ENCODE results near the gene HPCAL4. TPM values are rescaled to one million over a fixed set of nuclear protein-coding genes. Genes with fewer than 3 reads are reported as not detected.

The HPCAL4 gene
- total RNA-seq, 5 donors from 2014 or later (not counting 1 experiment from before 2014, with no cell fraction given), result 10.3 to 38.5 (median 28.5) TPM

GRCh38 chr1:39643705-39644104, 47.5 kb downstream of the HPCAL4 start:
- 78% methylated on average over 1 of the region's 3 CpGs for WGBS (ENCODE audit: insufficient coverage)
- Histone ChIP-seq H3K36me3 (ENCODE audit: control insufficient read depth in 2 of 2, extremely low read depth in 1 of 2, insufficient read depth in 1 of 2, low read length in 1 of 2) (no peaks in the 10 kb centered on the region), H3K27ac (ENCODE audit: low read length) (no peak overlapping the region), H3K9me3 (no peaks in the 10 kb centered on the region), H3K4me3 (ENCODE audit: control insufficient read depth in 1 of 2, extremely low read depth in 1 of 2, low read length in 1 of 2) (no peak overlapping the region), H3K27me3 (replicated peaks in 1 of 2; ENCODE audit: control insufficient read depth in 2 of 2, extremely low read depth in 1 of 2, insufficient read depth in 2 of 2, low read length in 1 of 2) (peaks cover 6 to 26% of the 10 kb centered on the region in 2 experiments), H3K4me1 (ENCODE audit: control insufficient read depth in 1 of 2, extremely low read depth in 1 of 2, insufficient read depth in 2 of 2, low read length in 2 of 2) (peaks cover 3 to 10% of the 10 kb centered on the region in 2 experiments)
- H3K9me3 Mint-ChIP-seq, result no peaks in the 10 kb centered on the region
- H3K4me1 Mint-ChIP-seq, result peaks cover 0 to 5% (median 3%) of the 10 kb centered on the region in 3 donors
- peaks cover under 1 to 4% of the 10 kb centered on the region in 2 donors for H3K27me3 Mint-ChIP-seq
- no peak overlapping the region for H3K27ac Mint-ChIP-seq
- DNase-seq (no peak), ATAC-seq (replicated peaks in 1 of 4) (no peak)
- H3K36me3 Mint-ChIP-seq, result no peaks in the 10 kb centered on the region
- H3K4me3 Mint-ChIP-seq, result no peak overlapping the region
- ChIA-PET POLR2A (no interaction called here), CTCF (interaction anchor here in 1 of 2 donors (1.3 kb wide), 1 partner anchor 14 kb away, joined by 5 read pairs; no protein-coding TSS in a partner anchor)

- Histone ChIP-seq H3K36me3 (ENCODE audit: control insufficient read depth in 2 of 2, extremely low read depth in 1 of 2, insufficient read depth in 1 of 2, low read length in 1 of 2) (no peaks in the 10 kb centered on the region), H3K27me3 (replicated peaks in 1 of 2; ENCODE audit: control insufficient read depth in 2 of 2, extremely low read depth in 1 of 2, insufficient read depth in 2 of 2, low read length in 1 of 2) (peaks cover 11 to 31% of the 10 kb centered on the region in 2 experiments), H3K9me3 (no peaks in the 10 kb centered on the region), H3K4me3 (ENCODE audit: control insufficient read depth in 1 of 2, extremely low read depth in 1 of 2, low read length in 1 of 2) (no peak overlapping the region), H3K4me1 (ENCODE audit: control insufficient read depth in 1 of 2, extremely low read depth in 1 of 2, insufficient read depth in 2 of 2, low read length in 2 of 2) (peaks cover 3 to 10% of the 10 kb centered on the region in 2 experiments), H3K27ac (ENCODE audit: low read length) (no peak overlapping the region)
- no peaks in the 10 kb centered on the region for H3K9me3 Mint-ChIP-seq
- ChIA-PET CTCF (no interaction called here), POLR2A (no interaction called here)
- H3K27ac Mint-ChIP-seq, result no peak overlapping the region
- no peak for ATAC-seq (replicated peaks in 1 of 4)
- no peak for DNase-seq
- H3K4me1 Mint-ChIP-seq, result peaks cover 0 to 5% (median 3%) of the 10 kb centered on the region in 3 donors
- no peaks in the 10 kb centered on the region for H3K36me3 Mint-ChIP-seq
- peaks cover 8 to 12% of the 10 kb centered on the region in 2 donors for H3K27me3 Mint-ChIP-seq
- WGBS (ENCODE audit: insufficient coverage), result 89% methylated on average over 1 of the region's 4 CpGs
- no peak overlapping the region for H3K4me3 Mint-ChIP-seq
Observed at GRCh38 chr1:39642796-39643195, 48.4 kb downstream of the HPCAL4 start.

GRCh38 chr1:39640861-39641260, 50.4 kb downstream of the HPCAL4 start:
- Histone ChIP-seq H3K27me3 (replicated peaks in 1 of 2; ENCODE audit: control insufficient read depth in 2 of 2, extremely low read depth in 1 of 2, insufficient read depth in 2 of 2, low read length in 1 of 2) (peaks cover 12 to 33% of the 10 kb centered on the region in 2 experiments), H3K36me3 (ENCODE audit: control insufficient read depth in 2 of 2, extremely low read depth in 1 of 2, insufficient read depth in 1 of 2, low read length in 1 of 2) (no peaks in the 10 kb centered on the region), H3K27ac (ENCODE audit: low read length) (no peak overlapping the region), H3K9me3 (no peaks in the 10 kb centered on the region), H3K4me1 (ENCODE audit: control insufficient read depth in 1 of 2, extremely low read depth in 1 of 2, insufficient read depth in 2 of 2, low read length in 2 of 2) (peaks cover 3 to 10% of the 10 kb centered on the region in 2 experiments), H3K4me3 (ENCODE audit: control insufficient read depth in 1 of 2, extremely low read depth in 1 of 2, low read length in 1 of 2) (no peak overlapping the region)
- Mint-ChIP-seq H3K4me3 (peak overlapping the region in 1 of 3 donors; percentile 67), H3K27ac (no peak overlapping the region), H3K4me1 (peaks cover 0 to 5% (median 3%) of the 10 kb centered on the region in 3 donors), H3K9me3 (no peaks in the 10 kb centered on the region), H3K36me3 (no peaks in the 10 kb centered on the region), H3K27me3 (peaks cover 23 to 30% of the 10 kb centered on the region in 2 donors)
- CTCF ChIA-PET, result no interaction called here
- WGBS (ENCODE audit: insufficient coverage), result 89% methylated on average over 7 of the region's 8 CpGs
- ATAC-seq (replicated peaks in 1 of 4), result no peak
- POLR2A ChIA-PET, result no interaction called here
- DNase-seq, result no peak

GRCh38 chr1:39639305-39640130, 51.7 kb downstream of the HPCAL4 start, which contains the start of gene HEYL:
TSS of gene HEYL (minus strand) at chr1:39639643. CDS start at chr1:39639625, 18 bp downstream.
- WGBS (ENCODE audit: insufficient coverage), result 7% methylated on average over 86 of the region's 88 CpGs
- H3K4me1 ChIP-seq (ENCODE audit: control insufficient read depth in 1 of 2, extremely low read depth in 1 of 2, insufficient read depth in 2 of 2, low read length in 2 of 2), result peaks cover 3 to 10% of the 10 kb centered on the region in 2 experiments
- POLR2A ChIA-PET, result no interaction called here
- H3K27me3 Mint-ChIP-seq, result peaks cover 25 to 39% of the 10 kb centered on the region in 2 donors
- H3K27me3 ChIP-seq (replicated peaks in 1 of 2; ENCODE audit: control insufficient read depth in 2 of 2, extremely low read depth in 1 of 2, insufficient read depth in 2 of 2, low read length in 1 of 2), result peaks cover 12 to 38% of the 10 kb centered on the region in 2 experiments
- DNase-seq (peak; percentile 12 to 70 (median 35)), ATAC-seq (replicated peaks in 1 of 4) (peak; percentile 87 to 93 (median 92))
- H3K4me1 Mint-ChIP-seq, result peaks cover 0 to 5% (median 3%) of the 10 kb centered on the region in 3 donors
- CTCF ChIA-PET, result interaction anchor here in 1 of 2 donors (1.5 kb wide), 1 partner anchor 8 kb away, joined by 3 read pairs; no protein-coding TSS in a partner anchor
- no peaks in the 10 kb centered on the region for H3K36me3 Mint-ChIP-seq
- H3K4me3 Mint-ChIP-seq, result peak within 1 kb of the TSS; percentile 65 to 69 (median 67)
- H3K27ac Mint-ChIP-seq, result no peak within 1 kb of the TSS
- H3K4me3 ChIP-seq (ENCODE audit: control insufficient read depth in 1 of 2, extremely low read depth in 1 of 2, low read length in 1 of 2), result peak within 1 kb of the TSS; percentile 27 to 51
- H3K9me3 Mint-ChIP-seq, result no peaks in the 10 kb centered on the region
- H3K9me3 ChIP-seq, result no peaks in the 10 kb centered on the region
- no peak within 1 kb of the TSS for H3K27ac ChIP-seq (ENCODE audit: low read length)
- no peaks in the 10 kb centered on the region for H3K36me3 ChIP-seq (ENCODE audit: control insufficient read depth in 2 of 2, extremely low read depth in 1 of 2, insufficient read depth in 1 of 2, low read length in 1 of 2)

GRCh38 chr1:39638965-39639304, 52.3 kb downstream of the HPCAL4 start:
- no peak for ATAC-seq (replicated peaks in 1 of 4)
- 64% methylated on average over 2 of the region's 3 CpGs for WGBS (ENCODE audit: insufficient coverage)
- Histone ChIP-seq H3K27ac (ENCODE audit: low read length) (no peak overlapping the region), H3K9me3 (no peaks in the 10 kb centered on the region), H3K36me3 (ENCODE audit: control insufficient read depth in 2 of 2, extremely low read depth in 1 of 2, insufficient read depth in 1 of 2, low read length in 1 of 2) (no peaks in the 10 kb centered on the region), H3K4me1 (ENCODE audit: control insufficient read depth in 1 of 2, extremely low read depth in 1 of 2, insufficient read depth in 2 of 2, low read length in 2 of 2) (peaks cover 3 to 10% of the 10 kb centered on the region in 2 experiments), H3K27me3 (replicated peaks in 1 of 2; ENCODE audit: control insufficient read depth in 2 of 2, extremely low read depth in 1 of 2, insufficient read depth in 2 of 2, low read length in 1 of 2) (peaks cover 12 to 38% of the 10 kb centered on the region in 2 experiments), H3K4me3 (ENCODE audit: control insufficient read depth in 1 of 2, extremely low read depth in 1 of 2, low read length in 1 of 2) (peak overlapping the region; percentile 27 to 51)
- DNase-seq, result no peak
- no peaks in the 10 kb centered on the region for H3K36me3 Mint-ChIP-seq
- H3K4me1 Mint-ChIP-seq, result peaks cover 0 to 5% (median 3%) of the 10 kb centered on the region in 3 donors
- H3K27ac Mint-ChIP-seq, result no peak overlapping the region
- peak overlapping the region; percentile 50 to 67 (median 59) for H3K4me3 Mint-ChIP-seq
- H3K9me3 Mint-ChIP-seq, result no peaks in the 10 kb centered on the region
- CTCF ChIA-PET, result interaction anchor here in 1 of 2 donors (0.5 to 1.5 kb wide), 2 partner anchors 9 to 394 kb away, joined by 3 read pairs; no protein-coding TSS in a partner anchor
- POLR2A ChIA-PET, result no interaction called here
- peaks cover 29 to 43% of the 10 kb centered on the region in 2 donors for H3K27me3 Mint-ChIP-seq

GRCh38 chr1:39637361-39637760, 53.9 kb downstream of the HPCAL4 start:
- no peak overlapping the region for H3K27ac Mint-ChIP-seq
- H3K27ac ChIP-seq (ENCODE audit: low read length), result no peak overlapping the region
- DNase-seq (no peak), ATAC-seq (replicated peaks in 1 of 4) (no peak)
- CTCF ChIA-PET, result interaction anchor here in 1 of 2 donors (1.1 kb wide), 1 partner anchor 20 kb away, joined by 3 read pairs; no protein-coding TSS in a partner anchor
- no peak overlapping the region for H3K4me3 Mint-ChIP-seq
- peaks cover 3 to 10% of the 10 kb centered on the region in 2 experiments for H3K4me1 ChIP-seq (ENCODE audit: control insufficient read depth in 1 of 2, extremely low read depth in 1 of 2, insufficient read depth in 2 of 2, low read length in 2 of 2)
- no peak overlapping the region for H3K4me3 ChIP-seq (ENCODE audit: control insufficient read depth in 1 of 2, extremely low read depth in 1 of 2, low read length in 1 of 2)
- H3K27me3 ChIP-seq (replicated peaks in 1 of 2; ENCODE audit: control insufficient read depth in 2 of 2, extremely low read depth in 1 of 2, insufficient read depth in 2 of 2, low read length in 1 of 2), result peaks cover 14 to 43% of the 10 kb centered on the region in 2 experiments
- no peaks in the 10 kb centered on the region for H3K36me3 ChIP-seq (ENCODE audit: control insufficient read depth in 2 of 2, extremely low read depth in 1 of 2, insufficient read depth in 1 of 2, low read length in 1 of 2)
- H3K4me1 Mint-ChIP-seq, result peaks cover 0 to 5% (median 3%) of the 10 kb centered on the region in 3 donors
- H3K9me3 ChIP-seq, result no peaks in the 10 kb centered on the region
- POLR2A ChIA-PET, result no interaction called here
- H3K36me3 Mint-ChIP-seq, result no peaks in the 10 kb centered on the region
- H3K9me3 Mint-ChIP-seq, result no peaks in the 10 kb centered on the region
- peaks cover 36 to 43% of the 10 kb centered on the region in 2 donors for H3K27me3 Mint-ChIP-seq
- WGBS (ENCODE audit: insufficient coverage), result 68% methylated on average over 3 of the region's 4 CpGs
